NOMO-1 treated with DMSO at 0.1 percent for 48 hours (cell line): ENCODE measurements around the gene GLUL.
A peak's percentile ranks its signal among the peaks of the same experiment; 100 is the strongest.
"Not testable (repeated sequence)": the region's sequence is repeated elsewhere in the genome, so short reads cannot be mapped to it uniquely, and the experiment has no call there.

Experiments used
- DNase-seq: peaks from one replicate; lab custom pipeline; 2025; ENCODE audit not compliant: unreplicated experiment; lab: John Stamatoyannopoulos, UW

GLUL gene

DNA sequence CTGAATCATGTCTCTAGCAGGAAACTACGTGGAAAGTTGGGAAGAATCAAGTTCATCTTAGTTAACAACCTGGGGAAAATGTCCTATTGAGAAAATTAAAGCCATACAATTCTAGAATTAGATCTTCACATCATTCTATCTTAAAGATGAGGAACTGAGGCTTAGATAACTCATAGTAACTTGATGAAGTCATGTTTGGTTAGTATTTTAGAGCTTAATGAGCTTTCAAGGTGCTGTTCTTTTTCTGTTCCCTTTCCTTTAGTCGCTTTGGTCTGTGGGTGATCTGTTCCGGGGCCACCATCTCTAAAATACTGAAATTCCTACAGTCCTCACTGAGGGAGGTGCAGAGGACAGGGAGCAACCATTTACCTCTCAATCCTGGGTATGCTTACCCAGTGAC, 4.3 kb upstream of the GLUL start:
- DNase-seq = no peak

DNA sequence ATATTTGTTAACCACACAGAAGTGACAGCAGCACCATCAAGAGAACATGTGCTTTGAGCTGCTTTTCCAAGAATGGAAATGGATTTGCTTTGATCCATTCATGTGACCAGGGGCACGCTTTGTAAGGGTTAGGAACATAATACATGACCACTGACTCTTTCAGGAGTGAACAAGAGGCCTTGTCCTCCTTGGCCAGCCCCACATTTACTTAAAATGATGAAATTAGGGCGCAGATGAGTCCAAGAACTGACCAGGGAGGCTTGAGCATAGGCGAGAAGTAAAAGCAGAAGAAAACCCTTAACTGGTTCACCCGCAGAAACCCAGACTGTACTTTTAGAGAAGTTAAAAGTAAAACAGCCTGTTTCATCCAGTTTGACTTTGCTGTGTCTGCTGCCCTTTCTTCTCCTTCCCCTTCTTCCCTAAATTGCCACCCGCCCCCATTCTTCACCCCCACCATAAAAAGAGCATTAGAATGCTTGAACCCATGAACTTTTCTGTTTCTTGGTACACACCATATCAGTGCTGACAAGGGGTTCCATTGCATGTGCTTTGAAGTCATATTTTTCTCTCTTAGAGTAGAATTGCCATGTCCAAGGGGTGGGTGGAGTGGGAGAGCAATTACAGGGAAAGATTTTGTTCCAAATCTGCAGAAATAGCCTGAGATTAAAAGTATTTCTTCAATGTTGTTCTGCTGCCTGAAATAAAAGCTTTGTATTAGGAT, 2.6 kb upstream of the GLUL start:
- DNase-seq = peak; percentile 85

GRCh38 chr1:182392050-182393028, 749 bp upstream of the GLUL start:
- DNase-seq = peak; percentile 51

GRCh38 chr1:182391028-182391361, 595 bp downstream of the GLUL start:
- no peak for DNase-seq

- peak; percentile 28 for DNase-seq
Observed at GRCh38 chr1:182389619-182390047, 2.0 kb downstream of the GLUL start.

- no peak for DNase-seq
Observed at GRCh38 chr1:182388392-182389134, 3.0 kb downstream of the GLUL start.

DNA sequence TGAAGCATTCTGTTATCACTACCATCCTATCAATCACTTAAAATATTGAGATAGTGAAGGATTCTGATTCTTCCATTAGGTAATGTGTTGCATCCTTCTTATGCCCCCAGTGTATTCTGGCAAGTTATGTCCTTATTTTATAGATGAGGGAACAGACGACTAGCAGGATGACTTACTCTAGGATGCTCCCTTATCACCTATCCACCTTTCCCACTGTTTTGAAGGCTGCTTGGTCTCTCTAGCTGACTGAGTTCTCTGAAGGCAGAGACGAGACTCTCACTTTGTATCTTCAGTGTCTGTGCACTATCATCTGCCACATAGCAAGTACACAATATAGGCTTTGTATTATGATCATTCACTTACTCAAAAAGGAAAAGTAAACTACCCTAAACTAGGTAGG, 4.0 kb downstream of the GLUL start:
- DNase-seq = no peak

- no peak for DNase-seq
Observed at GRCh38 chr1:182386980-182387379, 4.6 kb downstream of the GLUL start.

- DNase-seq = no peak
Observed at GRCh38 chr1:182385885-182386853, 5.4 kb downstream of the GLUL start.

DNA sequence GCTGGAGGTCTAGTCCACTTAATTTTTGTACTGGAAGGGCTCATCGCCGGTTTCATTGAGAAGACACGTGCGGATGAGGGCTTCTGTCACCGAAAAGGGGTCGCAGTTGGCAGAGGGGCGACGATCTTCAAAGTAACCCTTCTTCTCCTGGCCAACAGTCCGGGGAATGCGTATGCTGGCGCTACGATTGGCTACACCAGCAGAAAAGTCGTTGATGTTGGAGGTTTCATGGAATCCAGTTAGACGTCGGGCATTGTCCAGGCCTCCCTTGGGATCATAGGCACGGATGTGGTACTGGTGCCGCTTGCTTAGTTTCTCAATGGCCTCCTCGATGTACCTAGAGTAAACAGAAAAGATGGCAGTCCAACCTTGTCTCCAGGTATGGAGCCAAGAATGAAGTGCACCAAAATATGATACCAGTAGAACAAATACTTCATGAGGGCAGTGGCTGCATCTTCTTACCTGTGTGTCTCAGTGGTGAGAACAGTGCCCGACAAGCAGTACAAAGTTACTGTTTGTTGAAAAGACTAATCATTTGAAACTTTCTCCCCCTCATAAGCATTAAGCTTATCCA, 7.1 kb downstream of the GLUL start:
- no peak for DNase-seq

DNA sequence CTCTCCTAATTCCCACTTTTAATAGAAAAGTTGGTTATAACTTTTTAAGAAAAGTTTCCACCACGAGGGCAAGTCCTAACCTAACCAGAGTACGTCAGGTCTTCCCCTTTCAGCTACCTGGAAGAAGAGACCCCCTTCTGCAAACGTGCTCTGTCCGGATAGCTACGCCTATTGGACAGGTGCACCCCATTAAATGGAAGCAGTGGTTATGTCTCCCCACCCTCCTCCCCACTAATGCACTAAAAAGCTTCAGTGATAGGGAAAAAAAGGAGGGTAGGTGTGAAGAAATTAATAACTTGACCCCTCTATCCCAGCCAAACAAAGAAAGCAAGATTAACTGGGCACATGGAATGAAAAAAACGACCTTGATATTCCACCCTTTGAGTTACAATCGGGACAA, 7.7 kb downstream of the GLUL start:
- no peak for DNase-seq

GRCh38 chr1:182383037-182383661, 8.4 kb downstream of the GLUL start:
- DNase-seq = no peak

DNA sequence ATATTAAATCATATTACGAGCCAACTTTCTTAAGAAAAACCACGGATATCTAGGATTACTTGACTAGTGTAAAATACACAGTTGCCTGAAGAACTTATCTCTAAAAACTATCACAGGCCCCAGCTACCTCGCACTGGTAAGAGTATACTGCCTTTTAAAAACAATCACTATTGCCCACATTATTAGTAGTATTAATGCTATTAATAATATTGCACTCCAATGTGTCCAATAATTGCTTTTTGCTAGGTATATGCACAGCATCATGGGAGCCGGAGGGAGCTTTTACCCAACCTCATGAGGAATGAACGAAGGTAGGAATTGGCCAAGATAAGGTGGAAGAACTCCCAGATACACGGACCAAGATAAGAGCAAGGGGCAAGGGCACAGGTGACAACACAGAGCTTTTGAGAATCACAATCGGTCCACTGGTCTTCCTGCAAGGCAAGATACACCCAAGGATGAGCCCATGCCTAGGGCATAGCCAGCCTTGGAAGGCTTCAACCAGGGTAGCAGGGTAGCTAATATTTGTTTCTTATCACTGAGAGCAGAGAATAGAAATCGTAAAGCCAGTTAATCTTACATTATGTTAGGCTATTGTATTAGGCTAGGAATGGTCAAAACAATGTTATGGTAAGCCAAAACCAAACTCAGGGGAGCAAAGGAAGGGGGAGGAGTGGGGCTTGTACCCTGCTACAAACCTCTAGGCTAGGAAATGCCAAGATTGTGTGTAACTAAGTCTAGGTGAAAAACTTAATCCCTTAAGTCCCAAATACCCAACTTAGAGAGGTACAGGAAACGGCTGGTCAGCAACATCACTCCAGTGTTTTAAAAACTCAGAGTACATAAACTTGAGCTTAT, 9.4 kb downstream of the GLUL start:
- DNase-seq = no peak

- DNase-seq = no peak
Observed at GRCh38 chr1:182380199-182380598, 11.4 kb downstream of the GLUL start.

- not testable (repeated sequence) for DNase-seq
Observed at GRCh38 chr1:182379781-182380180, 11.8 kb downstream of the GLUL start.

- no peak for DNase-seq
Observed at GRCh38 chr1:182376936-182377574, 14.5 kb downstream of the GLUL start.

GRCh38 chr1:182374101-182374834, 17.3 kb downstream of the GLUL start:
- no peak for DNase-seq
